ENCODE data around the gene SLC5A10.

Gene SLC5A10

GRCh38 chr17:19000531-19001325 is 48.8 kb downstream of the SLC5A10 start:
- no peak for TF ChIP-seq EZH2 (IDR thresholded peaks at IDR 0.05; ENCODE audit: borderline replicate concordance, low read length)
- TF ChIP-seq, protein P1, sequence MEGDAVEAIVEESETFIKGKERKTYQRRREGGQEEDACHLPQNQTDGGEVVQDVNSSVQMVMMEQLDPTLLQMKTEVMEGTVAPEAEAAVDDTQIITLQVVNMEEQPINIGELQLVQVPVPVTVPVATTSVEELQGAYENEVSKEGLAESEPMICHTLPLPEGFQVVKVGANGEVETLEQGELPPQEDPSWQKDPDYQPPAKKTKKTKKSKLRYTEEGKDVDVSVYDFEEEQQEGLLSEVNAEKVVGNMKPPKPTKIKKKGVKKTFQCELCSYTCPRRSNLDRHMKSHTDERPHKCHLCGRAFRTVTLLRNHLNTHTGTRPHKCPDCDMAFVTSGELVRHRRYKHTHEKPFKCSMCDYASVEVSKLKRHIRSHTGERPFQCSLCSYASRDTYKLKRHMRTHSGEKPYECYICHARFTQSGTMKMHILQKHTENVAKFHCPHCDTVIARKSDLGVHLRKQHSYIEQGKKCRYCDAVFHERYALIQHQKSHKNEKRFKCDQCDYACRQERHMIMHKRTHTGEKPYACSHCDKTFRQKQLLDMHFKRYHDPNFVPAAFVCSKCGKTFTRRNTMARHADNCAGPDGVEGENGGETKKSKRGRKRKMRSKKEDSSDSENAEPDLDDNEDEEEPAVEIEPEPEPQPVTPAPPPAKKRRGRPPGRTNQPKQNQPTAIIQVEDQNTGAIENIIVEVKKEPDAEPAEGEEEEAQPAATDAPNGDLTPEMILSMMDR (IDR thresholded peaks at IDR 0.05; ENCODE audit: low read length), result no peak
- Histone ChIP-seq H3K9me2 (ENCODE audit: low read depth, low read length) (no peaks in the 10 kb centered on the region), H2AFZ (ENCODE audit: low read length) (no peak overlapping the region), H3K27me3 (ENCODE audit: insufficient read depth, low read length) (no peaks in the 10 kb centered on the region), H3K4me1 (ENCODE audit: insufficient read depth, low read length, severe bottlenecking) (peaks cover 31% of the 10 kb centered on the region), H3K9ac (ENCODE audit: low read length) (no peak overlapping the region), H3K27ac (ENCODE audit: low read depth, low read length, poor library complexity, severe bottlenecking) (no peak overlapping the region), H3K4me3 (ENCODE audit: low read depth, low read length, poor library complexity, severe bottlenecking) (no peak overlapping the region), H3K79me2 (ENCODE audit: insufficient read depth, low read length) (no peaks in the 10 kb centered on the region), H3K4me2 (ENCODE audit: low read length) (no peak overlapping the region), H4K20me1 (ENCODE audit: insufficient read depth, low read length) (no peaks in the 10 kb centered on the region), H3K36me3 (ENCODE audit: insufficient read depth, low read length) (peaks cover 24% of the 10 kb centered on the region), H3F3A (ENCODE audit: insufficient read depth, low read length) (no peaks in the 10 kb centered on the region), H3K9me3 (ENCODE audit: low read length) (no peaks in the 10 kb centered on the region; the same call in 1 of the 2 replicates)

- Histone ChIP-seq H3K4me3 (ENCODE audit: low read depth, low read length, poor library complexity, severe bottlenecking) (peak overlapping the region; percentile 68), H3K27me3 (ENCODE audit: insufficient read depth, low read length) (no peaks in the 10 kb centered on the region), H3K4me2 (ENCODE audit: low read length) (peak overlapping the region; percentile 90), H3K9me2 (ENCODE audit: low read depth, low read length) (no peaks in the 10 kb centered on the region), H3K27ac (ENCODE audit: low read depth, low read length, poor library complexity, severe bottlenecking) (no peak overlapping the region), H3K9ac (ENCODE audit: low read length) (peak overlapping the region; percentile 2; the same call in 1 of the 2 replicates), H4K20me1 (ENCODE audit: insufficient read depth, low read length) (no peaks in the 10 kb centered on the region), H3K36me3 (ENCODE audit: insufficient read depth, low read length) (peaks cover 10% of the 10 kb centered on the region), H2AFZ (ENCODE audit: low read length) (no peak overlapping the region), H3K9me3 (ENCODE audit: low read length) (no peaks in the 10 kb centered on the region), H3K79me2 (ENCODE audit: insufficient read depth, low read length) (no peaks in the 10 kb centered on the region), H3F3A (ENCODE audit: insufficient read depth, low read length) (no peaks in the 10 kb centered on the region), H3K4me1 (ENCODE audit: insufficient read depth, low read length, severe bottlenecking) (peaks cover 31% of the 10 kb centered on the region)
- TF ChIP-seq, protein P1 (IDR thresholded peaks at IDR 0.05; ENCODE audit: low read length), result no peak
- no peak for TF ChIP-seq EZH2 (IDR thresholded peaks at IDR 0.05; ENCODE audit: borderline replicate concordance, low read length)
Measured at GRCh38 chr17:19001907-19002590, 50.1 kb downstream of the SLC5A10 start.

GRCh38 chr17:19002805-19003542 is 51.0 kb downstream of the SLC5A10 start:
- H3K9ac ChIP-seq (ENCODE audit: low read length), result peak overlapping the region; percentile 65; the same call in 1 of the 2 replicates

More at GRCh38 chr17:19002805-19003542, 51.0 kb downstream of the SLC5A10 start:
- H3K36me3 ChIP-seq (ENCODE audit: insufficient read depth, low read length), result peaks cover 10% of the 10 kb centered on the region; the same call in 1 of the 2 replicates
- peaks cover 31% of the 10 kb centered on the region for H3K4me1 ChIP-seq (ENCODE audit: insufficient read depth, low read length, severe bottlenecking)
- no peaks in the 10 kb centered on the region for H4K20me1 ChIP-seq (ENCODE audit: insufficient read depth, low read length)
- H3K4me3 ChIP-seq (ENCODE audit: low read depth, low read length, poor library complexity, severe bottlenecking), result peak overlapping the region; percentile 68
- H3K9me3 ChIP-seq (ENCODE audit: low read length), result no peaks in the 10 kb centered on the region
- H3F3A ChIP-seq (ENCODE audit: insufficient read depth, low read length), result no peaks in the 10 kb centered on the region
- no peak overlapping the region for H3K27ac ChIP-seq (ENCODE audit: low read depth, low read length, poor library complexity, severe bottlenecking)
- no peaks in the 10 kb centered on the region for H3K79me2 ChIP-seq (ENCODE audit: insufficient read depth, low read length)
- peak overlapping the region; percentile 90 for H3K4me2 ChIP-seq (ENCODE audit: low read length)
- TF ChIP-seq, protein P1 (IDR thresholded peaks at IDR 0.05; ENCODE audit: low read length), result no peak
- H2AFZ ChIP-seq (ENCODE audit: low read length), result no peak overlapping the region
- H3K27me3 ChIP-seq (ENCODE audit: insufficient read depth, low read length), result no peaks in the 10 kb centered on the region
- H3K9me2 ChIP-seq (ENCODE audit: low read depth, low read length), result no peaks in the 10 kb centered on the region
